Large intestine (tissue), 3 donors: Measurements from ENCODE around the gene ZMYM3. TPM values are rescaled to one million over a fixed set of nuclear protein-coding genes. Genes with fewer than 3 reads are reported as not detected.
"Not testable (repeated sequence)": the region's sequence is repeated elsewhere in the genome, so short reads cannot be mapped to it uniquely, and the experiment has no call there.

Experiments used
- DNase-seq, 2 donors: peaks; one replicate each; pipeline versions ENCODE4 v3.0.0 to v3.0.0-alpha.2; 2013
- H3K27ac ChIP-seq: one replicate; pipeline ENCODE4 v1.5.1; 2013; ENCODE audit warnings: low read length
- H3K27me3 ChIP-seq: 2 replicates; pipeline ENCODE4 v1.6.1; 2013; ENCODE audit warnings: low read length; ENCODE audit not compliant: control insufficient read depth, insufficient read depth
- H3K36me3 ChIP-seq: 2 replicates; pipeline ENCODE4 v1.6.1; 2013; ENCODE audit warnings: low read length; ENCODE audit not compliant: control insufficient read depth, insufficient read depth
- H3K4me1 ChIP-seq: one replicate; pipeline ENCODE4 v1.6.1; 2013; ENCODE audit warnings: low read length; ENCODE audit not compliant: control insufficient read depth, insufficient read depth
- H3K4me3 ChIP-seq: one replicate; pipeline ENCODE4 v1.5.1; 2013; ENCODE audit warnings: low read length
- H3K9me3 ChIP-seq: one replicate; pipeline ENCODE4 v1.6.1; 2013; ENCODE audit warnings: mild to moderate bottlenecking, low read depth, low read length, moderate library complexity; ENCODE audit not compliant: control insufficient read depth
- WGBS: methylation state at CpG from one replicate; pipeline ENCODE4 v1.1.5; 2013; ENCODE audit warnings: low lambda C conversion rate; ENCODE audit not compliant: insufficient coverage; 5-methylcytosine and 5-hydroxymethylcytosine counted together
- polyA plus RNA-seq: library from polyadenylated mRNA; unstranded; fragments of 120-200 nt; gene quantifications from one replicate; pipeline ENCODE4 v1.2.1, GENCODE V29; 2013

Gene ZMYM3
- polyA plus RNA-seq, 1 donor, result 29.7 TPM

DNA sequence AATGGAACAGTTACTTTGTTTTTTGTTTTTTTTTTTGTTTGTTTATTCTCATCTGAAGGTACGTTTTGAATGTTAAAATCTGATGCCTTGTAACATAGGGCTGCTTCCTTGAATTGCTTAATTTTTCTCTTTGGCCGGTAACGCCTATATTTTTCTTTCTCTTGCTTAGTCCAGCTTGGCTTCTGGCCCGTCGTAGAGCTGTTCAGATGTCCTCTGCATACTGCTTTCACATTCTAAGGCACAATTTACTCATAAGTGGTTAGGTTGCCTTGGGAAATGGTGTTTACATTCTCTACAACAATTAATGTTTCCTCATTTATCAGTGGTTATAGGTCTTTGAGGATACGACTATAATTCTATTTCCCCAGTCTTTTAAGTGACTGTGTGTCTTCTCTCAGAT is 37.4 kb upstream of the ZMYM3 start:
- no peak for DNase-seq
- H3K36me3 ChIP-seq, result peaks cover 46% of the 10 kb centered on the region
- no peak overlapping the region for H3K27ac ChIP-seq
- no peaks in the 10 kb centered on the region for H3K9me3 ChIP-seq
- 60% methylated on average over 1 of the region's 6 CpGs for WGBS
- H3K4me1 ChIP-seq, result no peaks in the 10 kb centered on the region
- no peaks in the 10 kb centered on the region for H3K27me3 ChIP-seq
- no peak overlapping the region for H3K4me3 ChIP-seq

DNA sequence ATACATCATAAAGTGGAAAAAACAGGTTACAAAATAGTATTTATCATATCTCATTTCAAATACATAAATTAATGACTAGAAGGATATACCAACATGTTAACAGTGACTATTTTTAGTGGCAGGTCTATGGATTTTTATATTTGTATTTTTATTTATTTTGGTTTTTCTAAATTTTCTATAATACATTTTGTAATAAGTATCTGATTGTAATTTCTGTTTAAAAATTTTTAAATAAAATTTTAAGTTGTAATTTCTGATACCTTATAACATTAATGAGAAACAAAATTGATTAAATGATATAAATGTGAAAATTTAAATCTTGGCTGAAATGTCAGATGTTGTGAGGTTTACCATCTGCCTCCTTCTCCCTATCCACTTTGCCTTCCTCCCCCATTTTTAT is 32.0 kb upstream of the ZMYM3 start:
- H3K4me3 ChIP-seq, result peak overlapping the region; percentile 68
- peaks cover 4% of the 10 kb centered on the region for H3K36me3 ChIP-seq
- no peaks in the 10 kb centered on the region for H3K27me3 ChIP-seq
- H3K9me3 ChIP-seq, result no peaks in the 10 kb centered on the region
- peaks cover 4% of the 10 kb centered on the region for H3K4me1 ChIP-seq
- no peak overlapping the region for H3K27ac ChIP-seq
- no peak for DNase-seq

DNA sequence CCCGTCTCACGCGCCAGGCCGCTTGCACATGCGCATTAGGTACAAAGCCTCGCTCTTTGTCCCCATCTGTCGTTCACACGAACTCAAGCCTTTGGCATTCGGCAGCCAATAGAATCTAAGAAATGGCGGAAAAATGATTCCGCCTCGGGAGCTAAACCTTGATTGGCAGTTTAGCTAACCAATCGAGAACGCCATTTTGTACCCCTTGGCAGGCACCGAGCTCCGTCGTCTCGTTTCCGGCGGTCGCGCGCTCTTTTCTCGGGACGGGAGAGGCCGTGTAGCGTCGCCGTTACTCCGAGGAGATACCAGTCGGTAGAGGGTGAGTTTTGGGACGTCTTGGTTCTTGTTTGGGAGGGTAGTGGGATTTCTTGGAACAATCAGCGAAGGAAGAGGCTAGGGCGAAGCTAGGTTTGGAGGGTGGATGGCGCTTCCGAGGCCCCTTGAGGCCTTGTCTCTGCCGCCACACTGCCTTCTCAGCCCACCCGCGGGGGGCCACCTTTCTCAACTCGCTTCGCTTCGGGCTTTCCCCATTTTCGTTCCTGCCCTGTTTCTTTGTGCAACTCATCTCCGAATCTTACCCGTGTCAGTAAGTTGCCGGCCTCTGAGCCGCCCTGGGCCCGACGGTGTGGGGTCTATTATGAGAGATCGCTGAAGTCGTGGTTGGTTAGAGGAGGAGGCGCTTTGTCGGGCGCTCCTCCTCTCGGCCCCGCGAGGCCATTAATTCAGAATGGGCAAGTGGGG is 29.6 kb upstream of the ZMYM3 start, which contains the start of gene NONO:
Gene NONO, plus strand, starts transcription at position 233 of the 741 bp plus-strand sequence. CDS start 7,003 bp downstream, outside the sequence.
- DNase-seq, result peak; percentile 95 to 98
- Histone ChIP-seq H3K36me3 (no peaks in the 10 kb centered on the region), H3K27me3 (no peaks in the 10 kb centered on the region)

DNA sequence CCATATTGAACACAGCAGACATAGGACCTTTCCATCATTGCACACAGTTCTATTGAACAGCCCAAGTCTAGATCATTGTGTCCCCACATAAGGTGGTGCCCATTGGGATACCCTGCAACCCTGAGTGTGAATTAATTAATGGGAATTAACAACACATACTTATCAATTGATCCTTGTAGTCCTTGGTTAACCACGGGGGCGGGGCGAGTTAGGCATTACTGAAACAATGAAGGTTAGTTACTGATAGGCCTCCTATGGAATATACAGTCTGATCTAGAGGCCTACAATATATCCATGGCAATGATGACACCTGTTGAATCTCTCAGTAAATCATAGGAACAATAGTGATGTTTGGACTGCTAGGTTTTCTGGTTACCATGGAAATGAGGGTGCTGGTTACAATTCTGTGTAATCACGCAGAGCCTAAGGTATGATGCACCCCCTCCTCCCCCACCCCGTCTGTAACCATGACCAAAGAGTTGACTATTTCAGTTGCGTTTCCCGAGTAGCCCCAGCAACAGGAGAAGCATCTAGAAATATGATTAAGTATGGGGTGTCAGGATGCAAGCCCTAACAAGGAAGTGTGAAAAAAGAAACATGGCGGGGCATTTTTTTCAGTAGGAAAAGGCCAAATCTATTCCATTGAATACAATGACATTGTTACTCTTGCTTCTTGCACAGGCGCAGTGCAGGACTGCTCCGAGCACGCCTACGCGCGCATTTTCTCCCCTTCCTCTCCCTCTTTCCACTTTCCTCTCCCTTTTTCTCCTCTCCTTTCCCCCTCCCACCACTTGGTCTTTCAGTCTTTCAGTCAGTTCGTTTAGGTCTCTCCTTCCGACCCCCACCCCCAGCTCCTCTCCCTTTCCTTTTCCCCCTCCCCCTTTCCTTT is 28.8 kb upstream of the ZMYM3 start:
- Histone ChIP-seq H3K9me3 (no peaks in the 10 kb centered on the region), H3K4me3 (peak overlapping the region; percentile 45), H3K27ac (peak overlapping the region; percentile 69), H3K27me3 (no peaks in the 10 kb centered on the region), H3K36me3 (no peaks in the 10 kb centered on the region), H3K4me1 (peaks cover 4% of the 10 kb centered on the region)
- WGBS, result no CpG with 5 or more reads among the region's 16 CpGs
- no peak for DNase-seq

More for the DNA sequence above, 29.6 kb upstream of the ZMYM3 start, which contains the start of gene NONO:
- no CpG with 5 or more reads among the region's 57 CpGs for WGBS
- Histone ChIP-seq H3K4me1 (peaks cover 4% of the 10 kb centered on the region), H3K9me3 (no peaks in the 10 kb centered on the region), H3K27ac (peak within 1 kb of the TSS; percentile 94), H3K4me3 (peak within 1 kb of the TSS; percentile 68)

DNA sequence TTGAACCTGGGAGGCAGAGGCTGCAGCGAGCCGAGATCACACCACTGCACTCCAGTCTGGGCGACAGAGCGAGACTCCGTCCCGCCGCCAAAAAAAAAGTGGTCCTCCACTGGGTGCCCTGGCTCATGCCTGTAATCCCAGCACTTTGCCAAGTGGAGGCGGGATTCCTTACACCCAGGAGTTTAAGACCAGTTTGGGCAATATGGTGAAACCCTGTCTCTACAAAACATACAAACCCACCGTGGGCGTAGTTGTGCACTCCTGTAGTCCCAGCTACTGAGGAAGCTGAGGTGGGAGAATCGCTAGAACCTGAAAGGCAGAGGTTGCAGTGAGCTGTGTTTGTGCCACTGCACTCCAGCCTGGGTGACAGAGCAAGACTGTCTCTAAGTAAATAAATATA is 27.4 kb upstream of the ZMYM3 start:
- H3K9me3 ChIP-seq, DNase-seq, H3K36me3 ChIP-seq, H3K4me1 ChIP-seq, H3K27ac ChIP-seq, H3K4me3 ChIP-seq, H3K27me3 ChIP-seq: not testable (repeated sequence)
- no CpG with 5 or more reads among the region's 11 CpGs for WGBS

DNA sequence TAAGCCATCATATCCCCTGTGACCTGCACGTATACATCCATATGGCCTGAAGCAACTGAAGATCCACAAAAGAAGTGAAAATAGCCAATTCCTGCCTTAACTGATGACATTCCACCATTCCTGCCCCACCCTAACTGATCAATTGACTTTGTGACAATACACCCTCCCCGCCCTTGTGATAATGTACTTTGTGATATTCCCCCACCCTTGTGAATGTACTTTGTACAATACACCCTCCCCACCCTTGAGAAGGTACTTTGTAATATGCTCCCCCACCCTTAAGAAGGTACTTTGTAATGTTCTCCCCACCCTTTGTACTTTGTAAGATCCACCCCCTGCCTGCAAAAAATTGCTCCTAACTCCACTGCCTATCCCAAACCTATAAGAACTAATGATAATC is 18.4 kb upstream of the ZMYM3 start:
- H3K36me3 ChIP-seq, H3K9me3 ChIP-seq, H3K27ac ChIP-seq, H3K27me3 ChIP-seq, DNase-seq, H3K4me1 ChIP-seq, H3K4me3 ChIP-seq: not testable (repeated sequence)
- no CpG with 5 or more reads among the region's 2 CpGs for WGBS

DNA sequence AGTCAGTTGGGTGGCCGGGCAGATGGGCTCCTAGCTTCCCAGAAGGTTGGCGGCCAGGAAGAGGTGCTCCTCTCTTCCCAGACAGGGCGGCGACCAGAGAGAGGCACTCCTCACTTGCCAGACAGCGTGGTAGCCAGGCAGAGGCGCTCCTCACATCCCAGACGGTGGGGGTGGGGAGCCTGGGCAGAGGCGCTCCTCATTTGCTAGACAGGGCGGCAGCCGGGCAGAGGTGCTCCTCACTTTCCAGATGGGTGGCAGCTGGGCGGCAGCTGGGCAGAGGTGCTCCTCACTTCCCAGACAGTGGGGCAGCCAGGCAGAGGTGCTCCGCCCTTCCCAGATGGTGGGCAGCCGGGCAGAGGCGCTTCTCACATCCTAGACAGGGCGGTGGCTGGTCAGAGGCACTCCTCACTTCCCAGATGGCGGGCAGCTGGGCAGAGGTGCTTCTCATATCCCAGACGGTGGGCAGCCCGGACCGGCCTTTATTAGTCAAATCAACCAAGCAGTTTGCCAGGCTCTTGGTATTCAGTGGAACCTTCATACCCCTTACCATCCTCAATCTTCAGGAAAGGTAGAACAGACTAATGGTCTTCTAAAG is 16.0 kb upstream of the ZMYM3 start:
- Histone ChIP-seq H3K9me3 (no peaks in the 10 kb centered on the region), H3K4me3 (no peak overlapping the region), H3K36me3 (no peaks in the 10 kb centered on the region), H3K4me1 (no peaks in the 10 kb centered on the region), H3K27ac (no peak overlapping the region), H3K27me3 (no peaks in the 10 kb centered on the region)
- WGBS, result no CpG with 5 or more reads among the region's 19 CpGs
- no peak for DNase-seq

DNA sequence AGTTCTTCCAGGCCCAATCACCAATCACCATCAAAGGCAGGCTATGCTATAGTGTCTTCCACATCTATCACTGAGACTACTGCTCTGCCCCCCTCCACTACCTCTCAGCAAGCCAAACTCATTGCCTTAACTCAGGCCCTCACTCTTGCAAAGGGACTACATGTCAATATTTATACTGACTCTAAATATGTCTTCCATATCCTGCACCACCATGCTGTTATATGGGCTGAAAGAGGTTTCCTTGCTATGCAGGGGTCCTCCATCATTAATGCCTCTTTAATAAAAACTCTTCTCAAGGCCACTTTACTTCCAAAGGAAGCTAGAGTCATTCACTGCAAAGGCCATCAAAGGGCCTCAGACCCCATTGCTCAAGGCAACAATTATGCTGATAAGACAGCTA is 14.7 kb upstream of the ZMYM3 start:
- not testable (repeated sequence) for H3K9me3 ChIP-seq, H3K4me3 ChIP-seq, H3K4me1 ChIP-seq, H3K27me3 ChIP-seq, DNase-seq, H3K27ac ChIP-seq, H3K36me3 ChIP-seq

DNA sequence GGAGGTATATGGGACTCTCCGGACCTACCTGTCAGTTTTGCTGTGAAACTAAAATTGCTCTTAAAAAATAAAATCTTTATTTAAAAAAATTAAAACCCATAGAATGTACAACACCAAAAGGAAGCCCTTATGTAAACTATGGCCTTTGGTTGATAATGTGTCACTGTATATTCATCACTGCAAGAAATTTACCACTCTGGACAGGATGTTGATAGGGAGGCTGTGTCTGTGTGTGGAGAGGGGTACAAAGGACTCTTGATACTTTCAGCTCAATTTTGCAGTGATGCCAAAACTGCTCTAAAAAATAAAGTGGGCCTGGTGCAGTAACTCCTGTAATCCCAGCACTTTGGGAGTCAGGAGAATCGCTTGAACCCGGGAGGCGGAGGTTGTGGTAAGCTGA is 2.9 kb upstream of the ZMYM3 start:
- H3K4me1 ChIP-seq, result peaks cover 16% of the 10 kb centered on the region
- no peak for DNase-seq
- H3K27ac ChIP-seq, result no peak overlapping the region
- no peaks in the 10 kb centered on the region for H3K27me3 ChIP-seq
- WGBS, result no CpG with 5 or more reads among the region's 4 CpGs
- H3K9me3 ChIP-seq, result peaks cover 3% of the 10 kb centered on the region
- no peaks in the 10 kb centered on the region for H3K36me3 ChIP-seq
- H3K4me3 ChIP-seq, result no peak overlapping the region

DNA sequence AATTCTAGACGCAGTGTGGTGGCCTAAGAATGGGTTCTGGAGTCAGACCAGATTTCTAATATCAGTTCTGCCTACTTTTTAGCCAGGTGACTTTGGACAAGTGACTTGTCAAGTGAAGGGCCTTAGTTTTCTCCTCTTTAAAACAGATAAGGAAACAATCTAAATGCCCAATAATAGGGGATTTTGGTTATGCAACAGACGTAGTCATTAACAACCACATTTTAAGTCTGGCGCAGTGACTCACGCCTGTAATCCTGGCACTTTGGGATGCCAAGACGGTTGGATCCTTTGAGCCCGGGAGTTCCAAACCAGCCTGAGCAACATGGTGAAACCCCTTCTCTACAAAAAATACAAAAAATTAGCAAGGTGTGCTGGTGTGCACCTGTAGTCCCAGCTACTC is 2.1 kb upstream of the ZMYM3 start:
- DNase-seq, result no peak
- no CpG with 5 or more reads among the region's 6 CpGs for WGBS
- Histone ChIP-seq H3K27ac (peak overlapping the region; percentile 81), H3K4me3 (no peak overlapping the region), H3K36me3 (no peaks in the 10 kb centered on the region), H3K4me1 (peaks cover 24% of the 10 kb centered on the region), H3K27me3 (no peaks in the 10 kb centered on the region), H3K9me3 (peaks cover 3% of the 10 kb centered on the region)
